PC-9 (cell line): ENCODE data around the gene STN1.

Experiments used
- CTCF ChIP-seq: fragments of 200-600 bp; sonication (generic); conservative IDR thresholded peaks from 2 replicates; pipeline ENCODE4 v1.6.1; 2017; ENCODE audit warnings: mixed run types, antibody characterized with exemption, mild to moderate bottlenecking, moderate library complexity
- EZH2 ChIP-seq: fragments of 200-600 bp; sonication (generic); IDR thresholded peaks from 2 replicates; pipeline ENCODE4 v1.8.0; 2017; ENCODE audit warnings: antibody characterized with exemption, low read depth

GRCh38 chr10:103899312-103899711 lies 18.7 kb downstream of the STN1 start:
- TF ChIP-seq CTCF (no peak), EZH2 (no peak)
